ENCODE measurements around the gene HECW1. TPM values are rescaled to one million over a fixed set of nuclear protein-coding genes. Genes with fewer than 3 reads are reported as not detected.

HECW1 gene
- total and polyA plus RNA-seq, 2 of the 8 experiments (the other 6 are each of a cell fraction or from before 2014, with no cell fraction given): 2.9 to 12.7 TPM

GRCh38 chr7:43513251-43513650 lies 400.8 kb downstream of the HECW1 start (continued):
- TF ChIP-seq CHD7 (IDR thresholded peaks at IDR 0.05; ENCODE audit: insufficient replicate concordance, low read length): no peak
- TF ChIP-seq RFX5 (IDR thresholded peaks at IDR 0.05; ENCODE audit: borderline replicate concordance, low read depth, low read length): no peak
- TF ChIP-seq SIX5 (IDR thresholded peaks at IDR 0.05; ENCODE audit: low read depth, low read length): no peak

Data from H1 (cell line).